Activated T-helper 1 cell treated with anti-CD3 and anti-CD28 coated beads, Interleukin-2, amount 50 U/mL, for 16 hours (primary cell): ENCODE measurements around the gene LPGAT1.

Source experiments
- DNase-seq, 2 donors: peaks; one replicate each; pipeline ENCODE4 v3.0.0-alpha.2; 2020; ENCODE audit warnings: low read depth in 1 of 2, low spot score in 1 of 2

Gene LPGAT1

GRCh38 chr1:211828584-211829342 is 1.8 kb downstream of the LPGAT1 start:
- DNase-seq = no peak

- no peak for DNase-seq
These were observed 3.5 kb downstream of the LPGAT1 start for GRCh38 chr1:211827051-211827450.

DNA sequence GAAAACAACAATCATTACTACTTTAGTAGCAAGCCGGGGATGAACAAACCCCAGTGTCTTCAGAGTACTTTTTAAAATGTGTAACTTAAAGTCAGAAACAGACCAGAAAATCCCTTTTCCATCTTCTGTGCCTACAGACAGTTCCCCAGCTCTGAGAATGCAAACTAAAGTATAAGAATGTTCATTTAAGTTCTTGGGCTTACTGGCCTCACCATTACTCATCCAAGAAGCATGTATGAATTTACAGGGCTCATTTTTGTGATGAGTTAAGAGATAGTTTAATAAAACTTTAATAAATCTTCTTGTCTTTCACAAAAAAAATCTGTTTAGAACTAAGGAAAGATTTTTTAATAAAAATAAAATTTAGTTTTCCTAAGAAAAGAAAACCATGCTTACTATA is 4.6 kb downstream of the LPGAT1 start:
- DNase-seq = no peak

DNA sequence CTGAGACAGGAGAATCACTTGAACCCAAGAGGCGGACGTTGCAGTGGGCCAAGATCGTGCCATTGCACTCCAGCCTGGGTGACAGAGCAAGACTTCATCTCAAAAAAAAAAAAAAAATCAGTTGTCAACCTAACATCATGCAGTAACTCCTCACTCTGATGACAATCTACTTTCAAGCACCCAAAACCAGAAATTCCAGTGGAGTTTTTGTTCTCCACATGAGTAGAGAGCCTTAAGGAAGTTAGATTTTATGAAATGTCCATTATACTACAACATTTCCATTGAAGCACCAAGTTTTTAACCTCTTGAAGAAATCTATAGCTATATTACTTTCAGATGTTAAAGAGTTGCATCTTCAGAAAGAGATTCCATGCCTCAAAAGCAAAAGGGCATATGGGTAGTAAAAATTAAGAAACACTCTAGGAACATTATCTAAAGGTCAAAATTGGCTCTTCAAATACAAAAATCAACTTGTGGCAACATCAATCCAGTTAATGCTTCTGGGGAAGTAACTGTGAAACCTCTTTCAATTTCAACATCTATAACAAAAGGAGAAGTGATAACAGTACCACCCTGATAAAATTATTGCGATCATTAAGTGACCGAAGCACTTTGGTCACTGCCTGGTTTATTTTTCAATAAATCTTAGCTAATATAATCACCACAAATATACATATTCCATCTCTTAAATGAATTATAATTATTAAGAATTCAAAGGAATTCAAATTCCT is 7.7 kb downstream of the LPGAT1 start:
- DNase-seq = no peak

DNA sequence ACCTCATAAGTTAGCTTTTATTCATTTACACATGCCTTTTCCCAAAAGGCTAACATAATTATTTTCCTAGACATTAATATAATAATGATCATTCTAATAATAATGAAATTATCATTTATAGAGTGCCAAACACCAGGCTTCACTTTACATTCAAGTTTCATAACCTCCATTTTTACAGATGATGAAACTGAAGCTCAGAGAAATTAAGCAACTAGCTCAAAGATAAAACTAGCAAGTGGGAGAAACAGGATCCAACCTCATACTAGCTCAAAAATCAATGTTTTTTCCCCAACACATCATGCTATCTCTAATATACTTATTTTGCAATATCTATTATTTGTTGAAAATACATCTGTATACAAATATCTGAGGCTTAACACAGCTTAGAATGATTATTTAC is 14.0 kb downstream of the LPGAT1 start:
- DNase-seq = no peak

- DNase-seq = no peak
These were observed 16.2 kb downstream of the LPGAT1 start for GRCh38 chr1:211814313-211814712.

- DNase-seq = no peak
These were observed 17.0 kb downstream of the LPGAT1 start for GRCh38 chr1:211813590-211813989.

DNA sequence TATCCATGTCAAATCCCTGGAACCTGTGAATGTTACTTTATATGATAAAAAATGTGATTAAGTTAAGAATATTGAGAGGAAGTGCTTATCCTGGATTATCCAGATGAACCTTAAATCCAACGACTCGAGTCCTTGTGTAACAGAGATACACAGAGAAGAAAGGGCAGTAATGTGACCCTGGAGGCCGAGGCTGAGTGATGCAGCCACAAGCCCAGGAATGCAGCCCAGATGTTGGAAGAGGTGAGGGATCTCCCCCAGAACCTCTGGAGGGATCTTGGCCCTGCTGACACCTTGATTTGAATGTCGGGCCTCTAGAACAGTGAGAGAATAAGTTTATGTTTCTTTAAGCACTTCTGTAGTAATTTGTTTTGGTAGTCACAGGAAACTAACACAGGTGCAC is 18.0 kb downstream of the LPGAT1 start:
- no peak for DNase-seq

- DNase-seq = no peak
These were observed 18.7 kb downstream of the LPGAT1 start for GRCh38 chr1:211811848-211812247.

DNA sequence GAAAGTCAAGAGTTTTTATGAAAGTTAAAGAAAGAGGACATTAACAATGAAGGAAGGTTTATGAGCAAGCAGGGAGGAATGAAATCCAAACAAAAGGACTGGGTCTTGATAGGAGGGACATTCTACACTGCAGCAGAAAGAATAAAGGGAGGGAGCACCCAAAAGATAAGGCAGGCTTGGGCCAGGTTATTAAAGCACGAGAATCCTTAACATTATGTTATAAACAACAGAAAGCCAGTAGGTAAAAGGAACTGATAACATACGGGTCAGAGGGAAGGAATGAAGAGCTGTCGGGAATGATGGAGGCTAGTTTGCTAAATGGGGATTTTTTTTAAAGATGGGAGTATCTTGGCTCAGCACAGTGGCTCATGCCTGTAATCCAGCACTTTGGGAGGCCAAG is 19.4 kb downstream of the LPGAT1 start:
- no peak for DNase-seq

DNA sequence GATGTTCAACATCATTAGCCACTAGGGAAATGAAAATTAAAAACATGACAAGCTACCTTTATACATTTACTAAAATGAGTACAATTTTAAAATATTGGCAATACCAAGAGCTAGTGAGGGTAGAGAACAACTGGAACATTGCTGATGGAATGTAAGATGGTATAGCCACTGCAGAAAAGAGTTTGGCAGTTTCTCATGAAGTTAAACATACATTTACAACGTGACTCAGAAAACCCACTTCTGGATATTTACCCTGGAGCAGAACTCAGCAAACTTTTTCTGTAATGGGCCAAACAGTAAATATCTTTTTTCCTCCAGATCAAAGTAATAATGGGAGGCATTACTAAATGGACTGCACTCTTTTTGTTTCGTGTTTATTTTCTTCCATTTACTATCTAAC is 22.1 kb downstream of the LPGAT1 start:
- no peak for DNase-seq

DNA sequence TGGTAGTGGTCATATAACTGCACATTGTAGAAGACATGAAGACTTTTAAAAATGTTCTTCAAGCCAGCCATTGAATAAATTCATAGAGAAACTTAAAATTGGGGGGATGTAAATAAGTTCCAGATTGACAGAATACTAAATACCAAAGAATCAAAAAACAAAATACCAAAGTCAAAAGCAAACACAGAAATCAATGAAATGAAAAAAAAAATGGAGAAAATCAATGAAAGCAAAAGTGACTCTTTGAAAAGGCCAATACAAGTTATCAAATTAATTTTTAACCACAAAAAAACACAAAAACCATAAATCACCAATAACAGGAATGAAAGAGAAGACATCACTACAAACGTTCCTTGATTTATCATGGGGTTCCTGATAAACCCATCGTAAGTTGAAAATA is 25.6 kb downstream of the LPGAT1 start:
- DNase-seq = no peak

GRCh38 chr1:211800925-211801607 is 29.5 kb downstream of the LPGAT1 start:
- no peak for DNase-seq

- no peak for DNase-seq
These were observed 32.6 kb downstream of the LPGAT1 start for GRCh38 chr1:211797994-211798393.

DNA sequence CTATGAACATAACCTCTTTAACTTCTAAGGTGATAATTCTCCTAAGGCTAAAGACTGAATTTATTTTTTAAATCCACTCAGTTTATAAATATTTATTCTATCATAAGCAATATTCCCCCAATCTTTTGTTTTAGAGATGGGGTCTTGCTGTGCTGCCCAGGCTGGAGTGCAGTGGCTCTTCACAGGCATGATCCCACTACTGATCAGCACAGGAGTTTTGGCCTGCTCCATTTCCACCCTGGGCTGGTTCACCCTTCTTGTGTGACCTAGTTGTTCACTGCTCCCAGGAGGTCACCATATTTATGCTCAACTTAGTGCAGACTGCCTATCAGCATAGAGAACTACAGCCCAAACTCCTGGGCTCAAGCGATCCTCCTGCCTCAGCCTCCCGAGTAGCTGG is 38.6 kb downstream of the LPGAT1 start:
- DNase-seq = no peak

DNA sequence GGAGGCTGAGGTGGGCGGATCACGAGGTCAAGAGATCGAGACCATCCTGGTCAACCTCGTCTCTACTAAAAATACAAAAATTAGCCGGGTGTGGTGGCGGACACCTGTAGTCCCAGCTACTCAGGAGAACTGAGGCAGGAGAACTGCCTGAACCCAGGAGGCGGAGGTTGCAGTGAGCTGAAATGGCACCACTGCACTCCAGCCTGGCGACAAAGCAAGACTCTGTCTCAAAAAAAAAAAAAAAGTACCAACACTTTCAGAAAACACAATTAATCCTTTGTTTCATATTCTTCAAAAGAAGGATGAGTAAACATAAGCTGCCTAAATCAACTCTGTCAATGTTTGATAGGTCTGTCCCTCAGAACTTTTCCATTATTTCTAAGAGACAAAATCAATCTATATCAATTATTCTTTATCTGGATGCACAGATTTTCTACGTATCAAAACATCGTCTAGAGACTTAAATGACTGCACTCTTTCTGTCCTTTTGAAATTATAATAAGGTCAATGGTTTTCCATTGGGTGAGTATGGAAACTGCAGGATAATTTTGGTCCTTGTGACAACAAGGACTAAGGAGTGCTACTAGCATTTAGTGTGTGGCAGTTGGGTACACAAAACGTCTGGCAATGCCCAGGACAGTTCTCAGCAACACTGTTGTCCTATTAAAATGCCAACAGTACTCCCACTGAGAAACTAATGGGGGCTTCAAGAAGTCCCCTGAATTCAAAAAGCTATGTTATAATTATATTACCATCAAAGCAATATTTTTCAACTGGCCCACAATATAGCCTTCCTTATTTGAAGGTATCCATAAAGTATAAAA is 40.7 kb downstream of the LPGAT1 start:
- DNase-seq = no peak

- DNase-seq = no peak
These were observed 41.9 kb downstream of the LPGAT1 start for GRCh38 chr1:211788626-211789025.

DNA sequence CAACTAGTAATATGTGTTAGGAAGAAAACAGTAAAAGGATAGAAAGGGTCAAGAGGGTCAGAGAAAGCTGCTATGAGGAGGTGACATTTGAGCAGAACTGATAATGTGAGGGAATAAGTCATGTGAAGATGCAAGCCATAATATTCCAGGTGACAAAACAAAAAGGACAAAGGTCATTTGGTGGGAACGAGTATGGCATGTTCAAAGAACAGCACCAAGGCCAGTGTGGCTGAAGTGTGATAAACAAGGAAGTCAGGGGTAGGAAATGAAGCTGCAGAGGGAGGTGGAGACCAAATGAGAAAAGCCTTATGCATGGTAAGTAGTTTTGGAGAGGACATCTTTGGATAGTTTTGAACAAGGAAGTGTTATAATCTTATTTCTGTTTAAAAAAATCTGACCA is 46.7 kb downstream of the LPGAT1 start:
- no peak for DNase-seq

GRCh38 chr1:211783266-211783665 is 47.3 kb downstream of the LPGAT1 start:
- DNase-seq = no peak

GRCh38 chr1:211781260-211781659 is 49.3 kb downstream of the LPGAT1 start:
- DNase-seq = no peak

- DNase-seq = no peak
These were observed 55.4 kb downstream of the LPGAT1 start for GRCh38 chr1:211775170-211775569.
